GM12891 (cell line): ENCODE measurements around the gene SKI.

ENCODE experiments used
- DNase-seq: peaks from one replicate; pipeline ENCODE4 v3.0.0; 2011; ENCODE audit warnings: low spot score; ENCODE audit not compliant: insufficient read length
- FAIRE-seq: peaks from 2 replicates; lab custom pipeline; 2011; peaks lifted over from hg19 to GRCh38; lab: Jason Lieb, UNC
- PAX5 ChIP-seq: IDR thresholded peaks from 2 replicates; pipeline ENCODE4 v1.6.1; 2011; ENCODE audit warnings: low read length, moderate library complexity, mild to moderate bottlenecking; ENCODE audit not compliant: insufficient read depth, severe bottlenecking
- POLR2A ChIP-seq: IDR thresholded peaks from 2 replicates; pipeline ENCODE4 v1.6.1; 2011; ENCODE audit warnings: low read depth, low read length, control low read depth
- POLR2AphosphoS5 ChIP-seq: IDR thresholded peaks from 2 replicates; pipeline ENCODE4 v1.6.1; 2011; ENCODE audit warnings: low read depth, low read length, control low read depth
- POU2F2 ChIP-seq: IDR thresholded peaks from 2 replicates; pipeline ENCODE4 v1.6.1; 2011; ENCODE audit warnings: low read depth, mild to moderate bottlenecking, control low read depth, low read length, moderate library complexity
- SPI1 ChIP-seq: IDR thresholded peaks from 2 replicates; pipeline ENCODE4 v1.6.1; 2011; ENCODE audit warnings: low read depth, low read length, control low read depth
- TAF1 ChIP-seq: IDR thresholded peaks from 2 replicates; pipeline ENCODE4 v1.6.1; 2011; ENCODE audit warnings: low read depth, low read length, control low read depth

The SKI gene

DNA sequence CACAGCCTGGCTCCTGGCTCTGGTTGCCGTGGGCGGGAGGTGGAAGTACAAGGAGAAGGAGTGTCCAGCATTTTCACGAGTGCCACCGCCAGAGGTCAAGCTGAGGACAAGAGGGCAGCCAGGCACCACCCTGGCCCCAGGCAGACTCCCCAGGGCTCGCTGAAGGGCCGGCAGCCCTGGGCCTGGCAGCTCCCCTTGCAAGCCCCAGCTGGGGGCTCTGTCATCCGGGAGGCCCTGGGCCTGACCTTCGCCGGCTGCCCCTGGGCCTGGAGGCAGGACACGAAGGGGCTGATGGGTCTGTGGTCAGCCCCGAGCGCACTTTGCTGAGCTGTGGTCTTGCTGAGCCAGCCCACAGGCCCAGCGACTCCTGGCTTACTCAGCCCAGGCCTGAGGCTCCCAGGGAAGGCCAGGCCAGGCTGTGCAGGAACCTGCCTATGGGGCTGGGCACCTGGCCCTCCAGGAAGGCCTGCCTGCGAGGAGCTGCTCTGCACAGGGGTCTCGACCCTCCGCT is 88.4 kb downstream of the SKI start:
- TF ChIP-seq PAX5, result no peak
- no peak for TF ChIP-seq POLR2AphosphoS5
- TF ChIP-seq POU2F2, result no peak
- TF ChIP-seq SPI1, result no peak
- no peak for TF ChIP-seq TAF1
- no peak for DNase-seq
- FAIRE-seq, result no peak

DNA sequence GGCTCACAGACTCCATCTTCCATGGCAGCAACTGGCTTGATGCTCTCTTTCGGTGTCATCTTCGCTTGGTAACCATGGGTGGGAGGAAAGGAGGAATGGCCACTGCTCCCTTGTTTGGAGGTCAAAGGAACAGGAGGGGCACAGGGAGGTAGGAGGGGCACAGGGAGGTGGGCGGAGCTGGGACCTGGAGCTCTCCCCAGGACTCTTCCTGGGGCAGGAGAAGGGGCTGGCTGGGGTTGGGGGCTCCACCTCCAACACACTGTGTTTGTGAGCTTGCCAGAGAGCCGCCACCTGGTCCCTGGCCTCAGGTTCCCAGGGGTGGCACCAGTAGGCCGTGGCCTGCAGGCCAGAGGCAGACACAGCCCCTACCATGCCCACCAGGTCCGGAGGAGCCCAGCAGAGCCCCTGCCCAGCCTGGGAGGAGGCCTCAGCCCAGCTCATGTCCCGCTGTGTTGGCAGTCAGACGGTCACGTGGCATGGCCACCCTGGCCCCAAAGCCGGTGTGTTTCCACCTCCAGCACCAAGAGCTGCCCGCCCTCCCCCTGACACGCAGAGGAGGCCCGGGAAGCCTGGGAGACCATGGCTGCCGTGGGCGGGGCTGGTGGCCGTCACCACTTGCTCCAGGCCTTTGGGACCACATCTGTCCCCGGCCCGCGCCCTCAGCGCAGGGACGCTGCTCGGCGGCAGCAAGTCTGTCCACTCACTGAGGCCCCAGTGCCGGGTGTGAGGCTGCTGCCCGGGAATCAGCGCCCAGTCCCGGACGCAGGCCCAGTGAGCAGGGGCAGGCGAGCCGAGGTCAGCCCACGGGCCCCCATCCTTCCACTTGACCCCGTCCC is 89.3 kb downstream of the SKI start:
- FAIRE-seq (no peak), DNase-seq (no peak)
- no peak for TF ChIP-seq POLR2AphosphoS5
- no peak for TF ChIP-seq SPI1
- TF ChIP-seq POLR2A, result no peak
- no peak for TF ChIP-seq POU2F2
- TF ChIP-seq PAX5, result no peak
- TF ChIP-seq TAF1, result no peak

DNA sequence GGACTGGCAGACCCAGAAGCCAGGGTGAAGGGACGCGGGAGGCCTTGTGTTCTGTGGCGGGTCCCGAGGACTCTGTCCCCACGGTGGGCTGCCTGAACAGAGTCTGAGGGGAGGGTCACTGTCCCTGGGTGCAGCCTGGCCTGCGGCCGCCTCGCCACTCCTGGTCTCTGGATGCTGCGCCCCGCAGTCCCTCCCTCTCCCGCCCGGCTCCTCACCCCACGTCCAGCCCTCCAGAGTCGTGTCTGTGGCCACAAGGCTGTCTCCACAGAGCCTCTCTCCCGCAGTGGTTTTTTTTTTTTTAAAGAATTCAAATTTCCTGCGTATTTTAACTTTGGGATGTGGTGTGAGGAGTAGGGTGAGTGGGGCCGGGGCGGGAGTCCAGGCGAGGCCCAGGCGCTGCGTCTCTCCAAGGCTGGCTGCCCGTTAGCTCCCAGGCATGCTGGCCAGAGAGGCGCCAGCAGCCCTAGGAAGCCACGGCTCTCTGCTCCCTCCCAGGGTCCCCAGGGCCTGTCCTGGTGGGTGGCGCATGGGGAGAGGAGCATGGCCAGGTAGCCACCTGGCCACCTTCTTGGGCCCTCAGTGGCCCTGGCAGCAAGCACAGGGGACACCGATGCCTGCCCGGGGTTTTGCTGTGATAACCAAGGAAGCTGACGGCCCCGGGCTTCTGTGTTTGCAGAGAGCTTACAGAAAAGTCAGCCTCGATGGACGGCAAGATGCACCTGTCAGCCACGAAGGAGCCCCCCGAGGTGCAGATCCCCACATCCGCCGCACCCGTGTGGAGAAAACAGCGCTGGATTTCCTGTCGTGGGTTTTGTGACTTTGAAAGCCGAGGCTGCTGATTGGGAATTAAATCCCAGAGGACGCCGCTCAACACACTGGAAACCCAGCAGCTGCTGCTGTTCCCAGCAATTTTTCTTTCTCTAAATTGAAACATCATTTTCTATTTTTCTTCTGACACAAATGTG is 90.5 kb downstream of the SKI start:
- FAIRE-seq (no peak), DNase-seq (no peak)
- TF ChIP-seq PAX5, result no peak
- no peak for TF ChIP-seq POU2F2
- no peak for TF ChIP-seq POLR2A
- TF ChIP-seq SPI1, result no peak
- no peak for TF ChIP-seq POLR2AphosphoS5
- no peak for TF ChIP-seq TAF1

DNA sequence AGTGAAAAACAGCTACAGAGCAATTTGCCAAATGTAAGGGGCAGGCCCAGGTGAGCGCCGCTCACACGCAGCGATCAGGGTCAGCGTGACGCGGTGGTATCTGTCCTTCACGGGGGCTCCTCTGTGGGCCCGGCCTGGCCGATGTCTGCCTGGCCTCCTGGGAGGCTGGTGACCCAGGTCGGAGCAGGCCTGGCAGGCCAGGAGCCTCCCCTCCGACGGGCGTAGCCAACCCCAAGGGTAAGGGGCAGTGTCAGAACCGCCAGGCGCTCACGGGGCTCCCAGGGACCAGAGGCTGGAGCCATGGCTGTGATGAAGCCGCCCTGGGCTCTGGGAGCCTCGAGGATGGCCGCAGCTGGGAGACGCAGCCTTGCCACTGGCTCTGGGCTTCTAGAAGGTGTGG is 91.2 kb downstream of the SKI start:
- TF ChIP-seq TAF1, result no peak
- TF ChIP-seq POLR2AphosphoS5, result no peak
- TF ChIP-seq POLR2A, result no peak
- TF ChIP-seq SPI1, result no peak
- no peak for TF ChIP-seq POU2F2
- no peak for TF ChIP-seq PAX5
- no peak for DNase-seq
- FAIRE-seq, result no peak

DNA sequence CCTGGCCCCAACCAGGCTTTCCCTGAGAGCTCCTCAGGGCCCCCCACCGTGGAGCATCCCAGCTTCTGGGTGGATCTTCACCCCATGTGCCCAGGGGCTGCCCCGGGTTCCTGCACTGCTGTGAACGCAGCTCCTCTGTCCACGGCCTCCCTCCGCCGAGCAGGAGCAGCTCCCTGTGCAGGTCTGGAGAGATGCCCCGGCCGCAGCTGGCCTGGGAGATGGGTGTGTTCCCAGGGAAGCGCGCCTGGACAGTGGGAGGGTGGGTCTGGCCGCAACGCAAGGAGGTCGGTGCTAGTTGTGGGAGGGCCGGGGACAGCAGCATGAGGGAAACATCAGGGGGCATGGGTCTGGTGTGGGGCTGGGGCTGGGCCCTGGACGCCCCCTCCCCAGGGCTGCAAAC is 91.9 kb downstream of the SKI start:
- no peak for FAIRE-seq
- TF ChIP-seq TAF1, result no peak
- TF ChIP-seq POLR2AphosphoS5, result no peak
- TF ChIP-seq POU2F2, result no peak
- no peak for TF ChIP-seq PAX5
- no peak for TF ChIP-seq SPI1
- no peak for TF ChIP-seq POLR2A

DNA sequence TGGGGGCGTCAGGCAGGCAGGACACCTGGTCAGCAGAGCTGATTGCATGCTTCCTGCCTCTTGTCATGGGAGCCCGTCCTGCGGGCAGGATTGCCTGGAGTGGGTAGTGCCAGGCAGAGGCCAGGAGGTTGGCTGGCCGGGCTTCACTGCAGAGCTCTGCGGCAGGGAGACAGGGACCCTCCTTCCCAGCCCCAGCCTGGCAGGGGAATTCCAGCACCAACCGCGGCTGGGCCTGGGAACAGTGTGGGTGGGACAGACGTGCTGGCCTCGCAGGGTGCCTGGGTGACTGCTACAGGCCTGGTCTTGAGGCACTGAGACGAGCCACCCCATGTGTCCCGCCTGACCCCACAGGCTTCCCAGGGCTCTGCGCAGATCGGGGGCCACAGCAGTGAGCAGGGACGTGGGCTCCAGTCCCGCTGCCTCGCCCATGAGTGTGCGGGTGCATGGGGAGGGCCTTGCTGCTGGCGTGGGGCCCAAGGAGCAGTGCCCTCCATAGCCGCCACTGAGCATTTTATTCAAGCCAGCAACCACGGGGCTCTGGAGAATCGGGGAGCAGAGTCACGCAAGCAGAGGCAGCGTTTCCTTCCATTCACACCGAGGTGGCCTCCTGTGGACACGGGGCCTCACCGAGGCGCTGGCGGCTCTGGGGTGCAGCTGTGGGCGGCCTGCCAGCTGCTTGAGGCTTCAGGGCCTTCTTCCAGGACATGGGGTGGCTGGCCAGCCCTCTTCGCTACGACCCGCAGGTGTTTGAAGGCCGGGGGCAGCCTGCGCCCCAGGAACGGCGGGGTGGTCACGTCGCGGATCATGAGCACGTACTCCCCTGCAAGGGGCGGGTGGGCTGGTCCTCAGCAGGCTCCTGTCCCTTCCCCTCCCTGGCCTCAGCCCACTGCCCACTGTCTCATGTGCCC is 92.9 kb downstream of the SKI start:
- DNase-seq, result no peak
- TF ChIP-seq SPI1 (no peak), PAX5 (no peak), POLR2AphosphoS5 (no peak), POLR2A (no peak)
- FAIRE-seq, result no peak

More for the DNA sequence above, 91.9 kb downstream of the SKI start:
- DNase-seq, result no peak

DNA sequence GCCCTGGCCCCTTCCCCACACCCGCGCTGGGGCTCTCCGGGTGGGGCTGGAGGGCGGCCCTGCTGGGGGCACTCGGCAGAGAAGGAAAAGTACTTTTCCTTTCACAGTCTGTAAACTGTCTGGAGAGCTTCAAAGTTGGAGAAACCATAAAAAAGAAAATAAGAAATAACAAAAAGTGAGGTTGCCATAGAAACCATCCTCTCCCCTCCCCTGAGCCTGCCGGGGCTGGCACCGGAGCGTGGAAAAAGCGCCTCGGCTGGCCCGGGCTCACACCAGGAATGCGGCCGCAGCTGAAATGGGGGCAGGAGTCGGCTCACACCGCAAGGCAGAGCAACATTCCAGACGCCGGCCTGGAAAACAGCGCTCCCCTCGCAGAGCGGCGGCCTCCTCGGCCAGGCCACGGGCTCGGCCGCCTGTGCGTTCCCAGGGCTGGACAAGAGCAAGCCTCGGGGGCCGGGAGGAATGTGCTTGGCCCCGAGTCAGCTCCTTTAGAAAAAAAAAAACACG is 94.0 kb downstream of the SKI start:
- no peak for FAIRE-seq
- DNase-seq, result no peak
- TF ChIP-seq POLR2AphosphoS5 (no peak), TAF1 (no peak)

DNA sequence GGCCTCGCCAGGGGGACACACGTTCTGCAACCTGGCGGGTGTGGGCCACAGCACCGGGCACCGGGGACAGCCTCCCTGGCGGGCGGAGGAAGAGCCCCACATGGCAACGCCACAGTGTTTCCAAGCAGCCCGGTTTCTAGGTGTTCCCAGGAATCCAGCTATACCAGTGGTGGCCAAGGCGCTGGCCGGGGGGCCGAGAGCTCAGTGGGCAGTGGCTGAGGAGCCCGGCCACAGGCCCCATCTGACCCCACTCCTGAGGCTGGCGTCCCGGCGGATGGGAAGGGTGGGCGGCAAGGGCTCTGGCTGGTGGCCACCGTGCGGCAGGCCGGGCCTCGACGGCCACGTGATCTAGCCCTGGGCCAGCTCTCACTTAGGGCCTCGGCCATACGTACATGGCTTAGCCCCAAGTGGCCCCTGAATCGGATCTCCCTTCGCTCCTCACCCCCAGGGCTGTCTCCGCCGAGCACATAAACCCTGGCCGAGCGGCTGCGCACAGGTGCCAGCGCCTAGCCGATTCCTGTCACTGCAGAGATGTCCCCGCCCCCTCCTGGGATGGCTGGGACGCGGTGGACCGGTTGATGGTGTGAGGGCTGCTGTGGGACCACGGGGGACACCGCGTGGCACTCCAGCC is 94.6 kb downstream of the SKI start:
- no peak for TF ChIP-seq POU2F2
- TF ChIP-seq PAX5, result no peak
- no peak for TF ChIP-seq SPI1
- TF ChIP-seq POLR2A, result no peak
- TF ChIP-seq TAF1, result no peak
- no peak for TF ChIP-seq POLR2AphosphoS5
- FAIRE-seq, result no peak
- no peak for DNase-seq
